SK-N-SH (cell line): ENCODE results near the gene TMEM170B.

Experiments
- CHD2 ChIP-seq: fragments of 150-350 bp; IDR thresholded peaks from 2 replicates; pipeline ENCODE4 v1.6.1; 2018; ENCODE audit warnings: low read length; ENCODE audit not compliant: partially characterized antibody
- EP300 ChIP-seq, 2 experiments: IDR thresholded peaks; 2 replicates each; pipeline versions ENCODE4 v1.4.0 to v1.6.1; 2012; ENCODE audit warnings: borderline replicate concordance in 1 of 2, low read depth in 1 of 2, low read length in 1 of 2
- GABPA ChIP-seq: IDR thresholded peaks from 2 replicates; pipeline ENCODE4 v1.4.0; 2012; ENCODE audit warnings: low read depth, mild to moderate bottlenecking
- RXRA ChIP-seq: IDR thresholded peaks from 2 replicates; pipeline ENCODE4 v1.4.0; 2012; ENCODE audit warnings: low read depth, mild to moderate bottlenecking, borderline replicate concordance

DNA sequence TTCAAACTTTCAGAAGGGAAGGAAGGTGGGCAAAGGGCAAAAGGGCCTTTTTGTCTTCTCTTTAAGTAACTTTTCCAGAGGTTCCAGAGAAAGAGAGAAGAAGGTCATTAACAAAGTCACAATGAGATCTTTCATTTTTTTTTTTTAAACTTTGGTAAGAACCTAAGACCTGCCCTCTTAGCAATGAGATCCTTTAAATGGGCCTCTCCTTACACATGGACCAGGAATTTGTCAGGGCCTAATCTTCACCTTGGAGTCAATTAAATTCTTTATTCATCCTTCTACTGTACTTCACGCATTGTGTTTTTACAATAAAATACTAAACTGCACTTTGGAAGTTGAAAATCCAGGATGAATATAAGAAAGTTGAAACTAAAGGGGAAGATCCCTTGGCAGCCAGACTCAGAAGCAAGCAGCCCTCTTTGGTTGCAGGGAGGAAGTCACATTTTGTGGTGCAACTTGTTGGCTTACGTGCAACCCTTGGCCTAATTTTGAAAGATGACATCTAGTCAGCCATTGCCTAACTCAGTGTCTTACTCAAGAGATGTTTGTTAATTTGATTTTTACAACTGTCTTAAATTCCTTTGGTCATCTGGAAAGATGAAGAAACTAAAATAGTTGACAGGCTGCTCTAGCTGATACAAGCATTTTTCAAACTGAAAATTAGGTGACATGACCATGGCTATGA lies 11.9 kb upstream of the TMEM170B start:
- no peak for TF ChIP-seq CHD2
- no peak for TF ChIP-seq EP300 (IDR thresholded peaks at IDR 0.05; ENCODE audit: borderline replicate concordance in 1 of 2, low read depth in 1 of 2, low read length in 1 of 2)
- TF ChIP-seq RXRA = no peak
- no peak for TF ChIP-seq GABPA
